Pons (tissue), 1 donor: ENCODE results near the gene MPZL2.
"Not testable (repeated sequence)": the region's sequence is repeated elsewhere in the genome, so short reads cannot be mapped to it uniquely, and the experiment has no call there.

Experiments
- DNase-seq: peaks from one replicate; pipeline ENCODE4 v3.0.0-alpha.2; 2016; ENCODE audit warnings: low spot score

Gene MPZL2

DNA sequence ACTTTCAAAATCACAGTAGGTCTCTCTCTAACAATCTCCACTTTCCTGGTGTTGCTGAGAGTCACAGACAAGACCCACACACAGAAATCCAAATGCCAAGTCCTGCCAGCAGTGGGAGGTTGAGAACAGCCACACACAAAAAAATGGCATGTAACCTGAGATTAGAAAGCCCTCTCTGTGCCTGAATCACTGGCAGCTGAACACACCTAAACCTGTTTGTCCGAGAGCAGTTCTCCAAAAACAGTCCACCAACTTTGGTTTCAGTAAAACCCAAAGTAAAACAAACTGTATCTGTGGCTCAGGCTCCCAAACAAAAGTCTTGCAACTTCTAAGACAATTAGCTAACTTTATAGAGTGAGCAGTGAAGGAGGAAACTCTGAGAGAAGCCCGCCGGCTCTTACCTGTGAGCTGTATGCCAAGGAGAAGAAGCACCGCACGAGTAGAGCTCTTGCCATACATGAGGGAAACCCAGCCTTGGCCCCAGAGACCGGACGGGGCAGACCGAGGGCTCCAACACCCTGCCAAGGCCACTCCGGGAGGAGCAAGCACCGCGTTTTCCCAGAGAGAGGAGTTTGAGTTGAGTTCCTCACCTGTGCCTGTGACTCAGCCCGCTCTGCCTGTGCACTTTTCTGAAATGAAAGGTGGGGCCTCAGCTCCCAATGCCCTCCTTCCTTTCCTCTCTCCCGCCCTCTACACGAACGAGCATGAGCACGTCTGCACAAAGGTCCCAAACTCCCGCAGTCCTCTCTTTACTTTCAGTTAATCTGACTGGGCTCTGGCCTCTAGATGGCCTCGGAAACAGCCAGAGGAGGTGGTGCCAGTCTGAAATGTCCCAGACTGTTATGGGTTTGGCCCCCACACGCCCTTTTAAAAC lies at the start of gene MPZL2:
MPZL2 (minus strand) TSS at position 603 of the 874 bp plus-strand sequence; CDS start at position 459, 144 bp downstream.
- DNase-seq: no peak

DNA sequence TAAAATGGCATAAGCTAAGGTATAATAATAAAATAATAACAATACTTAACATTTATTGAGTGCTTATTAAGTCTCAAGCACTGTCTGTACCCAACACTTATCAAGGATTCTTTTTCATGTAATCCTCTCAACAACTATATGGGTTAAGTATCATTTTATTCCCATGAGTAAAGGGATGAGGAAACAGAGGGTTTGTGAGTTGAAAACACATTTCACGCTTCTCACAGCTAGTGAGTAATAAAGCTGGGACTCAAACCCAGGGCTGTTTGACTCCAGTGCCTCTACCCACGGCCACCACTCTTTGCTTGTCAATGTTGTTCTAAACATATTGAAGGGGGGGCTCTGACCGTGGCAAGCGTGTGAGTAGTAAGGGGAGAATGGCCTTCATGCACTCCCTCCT lies 49.1 kb upstream of the MPZL2 start:
- no peak for DNase-seq

DNA sequence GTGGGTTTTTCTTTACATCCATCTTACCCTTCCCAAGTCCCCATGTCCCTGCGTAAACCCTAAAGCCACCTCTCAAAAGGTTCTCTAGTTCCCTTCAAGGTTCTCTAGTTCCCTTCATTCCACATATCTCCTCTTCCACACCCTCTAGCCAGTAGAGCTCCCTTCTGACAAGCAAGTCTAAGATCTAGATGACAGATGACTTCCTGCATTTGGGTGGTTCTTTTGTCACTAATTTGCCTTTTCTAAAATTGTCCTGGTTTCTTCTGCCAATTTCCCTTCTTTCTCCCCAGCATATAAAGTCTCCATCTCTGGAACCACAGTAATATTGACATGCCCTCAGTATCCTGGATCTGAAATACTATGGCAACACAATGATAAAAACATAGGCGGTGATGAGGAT lies 48.2 kb upstream of the MPZL2 start:
- no peak for DNase-seq

DNA sequence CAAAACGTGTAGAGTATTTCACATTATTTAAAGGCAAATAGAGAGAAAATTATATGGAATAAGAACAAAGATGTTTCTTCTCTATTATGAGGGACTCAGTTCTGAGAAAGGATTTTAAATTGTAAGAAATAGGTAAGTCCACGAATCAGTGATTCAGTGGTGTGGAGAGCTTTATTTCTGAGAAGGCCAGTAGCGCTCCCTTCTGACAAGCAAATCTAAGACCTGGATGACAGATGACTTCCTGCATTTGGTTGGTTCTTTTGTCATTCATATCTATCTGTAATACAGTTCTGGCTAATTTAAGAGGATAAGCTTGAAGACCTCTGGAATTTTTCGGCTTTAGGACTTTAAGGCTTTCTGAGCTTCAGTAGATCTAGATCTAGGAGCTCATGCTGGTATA lies 47.4 kb upstream of the MPZL2 start:
- no peak for DNase-seq

DNA sequence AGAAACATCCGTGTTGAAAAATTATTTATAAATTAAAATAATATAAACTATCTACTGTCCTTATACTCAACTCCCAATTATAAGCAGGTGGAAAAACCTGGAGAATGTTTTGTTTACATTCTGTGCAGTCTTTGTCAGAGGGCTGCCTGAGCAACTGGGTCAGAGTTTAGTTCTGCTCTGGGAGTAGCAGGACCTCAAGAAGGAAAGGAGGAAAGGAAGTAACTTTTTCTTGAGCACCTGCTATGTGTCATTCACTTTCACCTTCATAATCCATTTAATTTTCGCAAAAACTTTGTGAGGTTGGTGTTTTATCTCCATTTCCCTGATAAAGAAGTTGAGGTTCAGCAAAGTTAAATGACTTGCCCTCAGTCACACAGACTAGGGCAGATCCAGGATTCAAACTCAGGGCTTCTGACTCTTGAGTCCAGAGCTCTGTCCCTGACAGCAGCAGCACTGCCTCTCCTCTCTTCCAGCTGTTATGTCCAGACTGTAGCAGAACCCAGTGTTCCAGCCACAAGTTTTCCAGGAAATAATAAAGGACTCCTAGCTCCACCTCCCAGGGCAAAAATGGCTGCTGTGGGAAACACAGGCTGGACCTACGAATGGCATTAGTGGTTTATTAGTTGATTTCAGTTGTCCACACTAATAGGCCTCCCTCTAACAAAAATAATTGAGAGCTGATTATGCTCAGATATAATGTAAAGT lies 46.8 kb upstream of the MPZL2 start:
- no peak for DNase-seq

DNA sequence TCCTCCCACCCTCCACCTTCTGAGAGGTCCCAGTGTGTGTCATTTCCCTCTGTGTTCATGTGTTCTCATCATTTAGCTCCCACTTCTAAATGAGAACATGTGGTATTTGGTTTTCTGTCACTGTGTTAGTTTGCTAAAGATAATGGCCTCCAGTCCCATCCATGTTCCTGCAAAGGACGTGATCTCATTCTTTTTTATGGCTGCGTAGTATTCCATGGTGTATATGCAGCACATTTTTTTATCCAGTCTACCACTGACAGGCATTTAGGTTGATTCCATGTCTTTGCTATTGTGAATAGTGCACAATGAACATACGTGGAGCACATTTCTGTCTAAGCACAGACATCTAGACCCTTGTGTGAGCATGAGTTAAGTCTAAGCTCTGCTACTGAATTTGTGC lies 46.2 kb upstream of the MPZL2 start:
- no peak for DNase-seq

DNA sequence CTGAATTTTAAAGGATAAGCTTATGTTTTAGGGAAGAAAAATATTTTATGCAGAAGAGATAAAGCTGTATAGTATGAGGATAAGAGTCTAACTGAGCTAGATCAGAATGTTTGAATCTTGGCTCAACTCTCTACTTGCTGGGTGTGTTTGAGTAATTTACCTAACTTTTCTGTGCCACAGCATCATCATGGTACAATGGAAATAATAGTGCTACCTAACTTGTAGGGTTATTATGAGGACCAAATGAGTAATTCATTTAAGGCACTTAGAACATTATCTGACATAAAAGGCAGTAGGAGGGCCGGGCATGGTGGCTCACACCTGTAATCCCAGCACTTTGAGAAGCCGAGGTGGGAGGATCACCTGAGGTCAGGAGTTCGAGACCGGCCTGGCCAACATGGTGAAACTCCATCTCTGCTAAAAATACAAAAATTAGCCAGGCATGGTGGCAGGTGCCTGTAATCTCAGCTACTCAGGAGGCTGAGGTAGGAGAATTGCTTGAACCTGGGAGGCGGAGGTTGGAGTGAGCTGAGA lies 45.0 kb upstream of the MPZL2 start:
- not testable (repeated sequence) for DNase-seq

DNA sequence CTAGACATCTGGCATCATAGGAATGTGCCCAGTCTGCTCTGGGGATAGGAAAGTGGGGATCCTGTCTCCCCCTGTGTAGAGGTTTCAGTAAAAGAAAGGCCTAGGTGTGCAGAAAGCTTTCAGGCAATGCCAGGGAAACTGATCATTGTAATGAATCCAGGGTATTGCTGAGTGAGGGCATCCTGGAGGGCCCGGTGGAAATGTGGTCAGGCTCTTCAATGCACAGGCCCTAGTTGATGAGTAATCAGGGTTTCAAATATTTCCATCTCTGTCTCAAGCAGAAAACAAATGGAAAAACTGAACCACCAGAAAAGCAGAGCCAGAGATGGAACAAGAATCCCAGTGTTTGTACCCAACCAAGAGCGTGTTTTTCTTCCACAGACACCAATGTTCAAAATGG lies 42.5 kb upstream of the MPZL2 start:
- no peak for DNase-seq

DNA sequence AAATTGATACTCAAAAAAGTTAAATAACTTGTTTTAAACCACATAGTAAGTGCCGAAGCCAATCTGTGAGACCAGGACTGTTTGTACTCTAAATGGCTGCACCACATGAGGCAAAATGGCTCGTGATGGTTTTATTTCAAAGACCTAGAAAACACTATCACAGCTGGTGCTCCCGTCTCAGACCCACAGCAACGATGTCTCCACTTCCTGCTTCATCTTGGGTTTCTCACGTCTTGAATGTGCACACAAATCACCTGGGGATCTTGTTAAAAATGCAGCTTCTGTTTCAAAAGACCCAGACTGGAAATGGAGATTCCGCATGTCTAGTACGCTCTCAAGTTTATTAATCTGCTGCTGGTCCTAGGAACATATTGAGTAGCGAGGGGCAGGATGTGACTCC lies 41.6 kb upstream of the MPZL2 start:
- no peak for DNase-seq

DNA sequence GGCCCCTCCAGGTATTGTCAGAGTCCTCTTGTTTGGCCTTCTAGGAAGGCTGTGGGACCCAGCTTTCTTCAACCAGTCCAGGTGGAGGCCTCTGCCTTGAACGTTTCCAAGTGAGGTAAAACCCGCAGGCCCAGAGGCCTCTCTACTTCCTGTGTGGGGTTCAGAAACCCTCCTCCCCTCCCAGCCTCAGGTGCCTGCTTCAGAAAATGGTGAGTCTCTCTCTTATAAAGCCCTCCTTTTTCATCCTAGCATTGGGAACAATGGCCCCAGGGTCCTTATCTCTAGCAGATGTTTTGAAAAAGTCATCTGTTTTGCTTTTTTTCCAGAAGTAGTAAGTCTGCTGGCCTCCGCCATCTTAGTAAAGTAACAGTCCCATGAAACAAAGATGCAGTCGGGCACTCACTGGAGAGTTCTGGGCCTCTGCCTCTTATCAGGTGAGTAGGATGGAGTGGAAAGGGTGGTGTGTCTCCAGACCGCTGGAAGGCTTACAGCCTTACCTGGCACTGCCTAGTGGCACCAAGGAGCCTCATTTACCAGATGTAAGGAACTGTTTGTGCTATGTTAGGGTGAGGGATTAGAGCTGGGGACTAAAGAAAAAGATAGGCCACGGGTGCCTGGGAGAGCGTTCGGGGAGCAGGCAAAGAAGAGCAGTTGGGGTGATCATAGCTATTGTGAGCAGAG lies 40.6 kb upstream of the MPZL2 start, which contains the start of gene CD3E:
CD3E (plus strand) TSS at position 163 of the 681 bp plus-strand sequence; CDS start at position 386, 223 bp downstream.
- no peak for DNase-seq

DNA sequence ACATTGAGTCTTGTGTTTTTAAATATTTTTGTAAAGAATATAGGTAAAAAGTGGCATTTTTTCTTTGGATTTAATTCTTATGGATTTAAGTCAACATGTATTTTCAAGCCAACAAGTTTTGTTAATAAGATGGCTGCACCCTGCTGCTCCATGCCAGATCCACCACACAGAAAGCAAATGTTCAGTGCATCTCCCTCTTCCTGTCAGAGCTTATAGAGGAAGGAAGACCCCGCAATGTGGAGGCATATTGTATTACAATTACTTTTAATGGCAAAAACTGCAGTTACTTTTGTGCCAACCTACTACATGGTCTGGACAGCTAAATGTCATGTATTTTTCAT lies 40.1 kb upstream of the MPZL2 start:
- no peak for DNase-seq

DNA sequence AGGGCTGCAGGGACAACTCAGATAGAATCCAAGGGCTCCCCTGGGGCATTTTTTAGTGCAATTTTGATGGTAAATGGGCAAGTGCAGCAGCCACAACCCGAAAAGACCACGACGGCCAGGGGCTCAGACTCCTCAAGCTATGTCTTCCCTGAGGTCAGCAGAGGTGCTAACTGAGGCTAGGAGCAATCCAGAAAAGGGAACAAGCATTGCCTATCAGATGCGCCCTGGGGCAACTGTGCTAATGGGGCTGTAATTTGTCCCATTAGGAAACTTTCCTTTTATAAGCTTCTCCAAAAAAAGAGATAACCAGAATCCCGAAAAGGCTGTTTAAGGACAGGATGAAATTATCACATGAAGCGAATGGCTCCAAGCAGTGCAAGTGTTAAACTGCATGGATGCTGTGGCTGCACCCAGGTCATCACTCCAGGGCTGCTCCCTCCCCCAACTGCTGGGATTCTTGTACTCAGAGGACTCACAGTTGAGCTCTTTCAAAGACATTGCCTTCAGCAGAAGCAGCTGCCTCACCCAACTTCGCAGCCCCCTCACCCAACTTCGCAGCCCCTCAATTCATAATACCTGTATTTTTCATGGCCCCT lies 37.6 kb upstream of the MPZL2 start:
- no peak for DNase-seq

DNA sequence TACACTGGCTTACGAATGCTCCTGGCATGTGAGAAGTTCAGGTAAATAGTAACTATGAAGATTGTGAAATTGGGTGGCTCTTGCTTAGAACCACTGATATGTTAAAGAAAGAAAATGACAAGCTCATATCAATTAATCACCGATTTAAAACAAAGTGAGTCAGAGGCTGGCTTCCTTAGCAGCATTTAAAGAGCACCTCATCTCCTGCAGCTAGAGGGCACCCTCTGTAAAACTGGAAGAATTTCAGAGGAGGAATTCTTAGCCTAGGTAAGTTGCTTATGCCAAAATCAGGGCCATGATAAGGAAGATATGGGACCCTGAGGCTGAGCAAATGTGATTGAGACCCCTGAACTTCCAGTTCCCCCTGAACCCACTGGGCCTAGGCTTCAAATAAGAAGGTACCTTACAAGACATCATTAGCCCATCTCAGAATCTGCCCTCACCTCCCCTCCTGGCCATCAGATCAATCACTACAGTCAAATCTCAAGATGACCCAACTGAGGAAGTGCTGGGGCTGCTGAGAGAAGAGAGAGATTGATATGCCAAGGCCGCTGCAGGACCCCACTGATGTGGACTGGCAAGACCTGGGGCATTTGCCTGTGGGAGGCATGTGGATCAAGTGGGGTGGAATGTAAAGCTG lies 31.8 kb upstream of the MPZL2 start:
- DNase-seq: peak; percentile 35

DNA sequence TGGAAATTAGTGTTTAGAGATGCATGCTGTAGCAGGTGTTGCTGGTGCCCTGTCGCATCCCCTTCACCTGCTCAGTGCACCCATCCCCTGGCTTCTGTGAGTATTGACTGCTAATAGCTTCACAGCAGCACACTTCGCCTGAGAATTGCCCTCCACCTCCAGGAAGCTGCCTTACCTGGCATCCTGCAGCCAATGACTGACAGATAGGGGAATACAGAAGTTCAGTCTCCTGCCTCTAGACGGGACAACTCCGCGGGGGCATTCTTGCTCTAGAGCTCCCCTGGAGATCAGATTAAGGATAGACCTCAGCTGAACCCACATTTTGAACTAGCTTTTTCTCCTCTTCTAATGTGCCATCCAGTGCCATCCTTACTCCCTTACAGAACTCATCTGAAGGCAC lies 31.1 kb upstream of the MPZL2 start:
- no peak for DNase-seq

DNA sequence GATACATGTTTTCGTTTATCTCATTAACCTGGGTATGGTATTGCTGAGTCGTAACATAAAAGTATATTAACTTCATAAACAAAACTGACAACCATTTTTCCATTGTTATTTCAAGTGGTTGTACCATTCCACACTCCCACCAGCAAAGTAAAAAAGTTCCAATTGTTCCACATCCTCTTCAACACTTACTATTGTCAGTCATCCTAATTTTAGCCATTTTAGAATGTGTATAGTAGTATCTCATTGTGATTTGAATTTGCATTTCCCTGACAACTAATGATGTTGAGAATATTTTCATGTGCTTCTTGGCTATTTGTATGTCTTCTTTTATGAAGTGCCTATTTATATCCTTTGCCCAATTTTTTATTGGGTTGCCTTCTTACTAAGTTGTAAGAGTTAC lies 30.0 kb upstream of the MPZL2 start:
- no peak for DNase-seq

DNA sequence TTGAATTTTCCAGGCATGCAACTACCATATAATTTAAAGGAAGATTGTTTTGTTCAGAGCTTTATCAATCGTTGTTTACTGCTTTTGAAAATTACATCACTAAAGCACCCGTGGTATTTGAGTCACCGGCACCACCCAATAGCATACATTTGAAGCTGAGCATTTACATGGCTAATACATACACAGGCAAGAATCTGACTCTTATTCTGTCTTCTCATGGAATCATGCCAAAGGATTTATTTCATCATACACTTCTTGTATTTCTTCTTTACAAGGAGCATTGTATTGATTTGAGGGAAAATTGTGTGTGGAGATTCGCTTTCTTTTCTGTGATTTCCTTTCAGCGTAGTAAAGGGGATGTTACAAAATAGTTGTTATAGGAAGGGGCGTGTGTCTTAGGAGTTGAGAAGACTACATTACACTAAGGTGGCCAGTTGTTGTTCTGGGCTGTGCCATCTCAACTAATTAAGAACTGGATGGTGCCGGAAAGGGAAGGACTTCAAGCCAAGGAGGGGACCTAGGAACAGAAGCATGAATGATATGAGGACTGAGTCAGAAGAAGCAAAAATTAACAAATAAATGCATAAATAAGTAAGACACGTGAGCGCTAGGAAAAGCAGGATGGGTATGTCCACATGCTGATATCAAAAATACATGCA lies 27.5 kb upstream of the MPZL2 start:
- DNase-seq: no peak

DNA sequence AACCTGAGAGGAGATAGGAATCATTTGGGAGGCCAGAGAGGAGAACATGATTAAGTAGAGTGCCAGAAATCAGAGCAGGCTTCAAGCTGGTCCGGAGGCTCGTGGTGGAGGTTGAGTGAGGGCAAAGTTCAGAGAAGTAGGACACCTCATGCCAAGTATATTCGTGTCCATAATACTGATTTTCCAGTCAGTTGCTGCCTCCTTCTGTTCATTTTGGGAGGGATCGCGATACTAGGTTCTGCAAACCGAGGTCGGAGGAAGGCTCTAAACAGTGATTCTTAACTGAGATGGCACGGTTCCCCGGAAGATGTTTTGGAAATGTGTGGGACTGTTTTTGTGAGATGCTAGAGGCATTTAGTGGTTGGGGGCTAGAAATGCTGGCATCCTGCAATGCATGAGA lies 26.8 kb upstream of the MPZL2 start:
- peak; percentile 50 for DNase-seq

DNA sequence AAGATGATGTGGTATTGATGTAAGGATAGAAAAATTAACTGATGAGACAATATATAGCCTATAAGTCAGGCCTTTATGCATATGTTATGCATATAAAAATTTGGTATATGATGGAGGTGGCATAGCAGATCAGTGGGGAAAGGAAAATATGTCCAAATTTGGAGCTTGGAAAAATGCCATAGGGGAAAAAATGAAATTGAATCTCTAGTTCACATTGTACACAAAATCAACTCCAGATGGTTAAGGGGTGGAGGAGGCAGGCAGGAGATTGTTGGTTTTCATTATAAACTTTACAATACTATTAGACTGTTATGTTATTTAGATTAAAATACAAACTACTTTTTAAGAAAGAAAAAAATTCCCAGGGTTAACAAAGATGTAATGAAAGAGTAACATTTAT lies 25.3 kb upstream of the MPZL2 start:
- DNase-seq: no peak

DNA sequence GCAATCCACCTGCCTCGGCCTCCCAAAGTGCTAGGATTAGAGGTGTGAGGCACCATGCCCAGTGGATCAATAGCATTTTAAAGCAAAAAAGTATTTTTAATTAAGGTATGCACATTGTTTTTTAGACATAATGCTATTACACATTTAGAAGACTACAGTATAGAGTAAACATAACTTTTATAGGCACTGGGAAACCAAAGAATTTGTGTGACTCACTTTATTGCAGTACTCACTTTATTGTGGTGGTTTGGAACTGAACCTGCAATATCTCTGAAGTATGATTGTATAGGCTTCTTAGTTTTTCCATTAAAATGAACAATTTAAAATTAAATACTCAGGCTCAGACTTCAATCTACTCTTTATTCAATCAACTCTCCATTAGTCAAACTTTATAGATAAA lies 22.9 kb upstream of the MPZL2 start:
- no peak for DNase-seq

DNA sequence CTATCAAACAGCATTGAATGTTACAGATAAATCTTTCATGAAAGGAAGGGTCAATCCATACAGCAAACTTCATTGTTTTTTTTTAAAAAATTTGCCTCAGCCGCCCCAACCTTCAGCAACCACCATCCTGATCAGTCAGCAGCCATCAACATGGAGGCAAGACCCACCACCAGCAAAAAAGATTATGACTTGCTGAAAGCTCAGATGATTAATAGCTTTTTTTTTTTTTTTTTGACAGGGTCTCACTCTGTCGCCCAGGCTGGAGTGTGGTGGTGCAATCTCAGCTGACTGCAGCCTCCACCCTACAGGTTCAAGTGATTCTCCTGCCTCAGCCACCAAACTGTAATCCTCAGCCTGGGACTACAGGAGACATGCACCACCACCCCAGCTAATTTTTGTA lies 22.4 kb upstream of the MPZL2 start:
- no peak for DNase-seq

DNA sequence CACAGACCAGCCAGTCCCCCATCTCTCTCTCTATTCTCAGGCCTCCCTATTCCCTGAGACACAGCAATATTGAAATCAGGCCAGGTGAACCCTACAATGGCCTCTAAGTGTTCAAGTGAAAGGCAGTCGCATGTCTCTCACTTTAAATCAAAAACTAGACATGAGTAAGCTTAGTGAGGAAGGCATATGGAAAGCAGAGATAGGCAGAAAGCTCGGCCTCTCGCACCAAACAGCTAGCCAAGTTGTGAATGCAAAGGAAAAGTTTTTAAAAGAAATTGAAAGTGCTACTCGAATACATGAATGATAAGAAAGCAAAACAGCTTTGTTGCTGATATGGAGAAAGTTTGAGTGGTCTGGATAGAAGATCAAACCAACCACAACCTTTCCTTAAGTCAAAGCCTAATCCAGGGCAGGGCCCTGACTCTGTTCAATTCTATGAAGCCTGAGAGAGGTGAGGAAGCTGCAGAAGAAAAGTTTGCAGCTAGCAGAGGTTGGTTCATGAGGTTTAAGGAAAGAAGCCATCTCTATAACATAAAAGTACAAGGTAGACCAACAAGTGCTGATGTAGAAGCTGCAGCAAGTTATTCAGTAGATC lies 19.8 kb upstream of the MPZL2 start:
- no peak for DNase-seq
